ENCODE data around the gene ZHX3.

ZHX3 gene

GRCh38 chr20:41214666-41215065, 102.9 kb downstream of the ZHX3 start:
- H3K4me3 ChIP-seq (replicated peaks; ENCODE audit: insufficient read depth, low read length), result no peak overlapping the region
- H3K27ac ChIP-seq (replicated peaks), result no peak overlapping the region
- DNase-seq (ENCODE audit: low read depth in 1 of 2, low spot score in 1 of 2), result no peak
- H3K27me3 ChIP-seq (ENCODE audit: insufficient read depth, poor library complexity, severe bottlenecking), result no peaks in the 10 kb centered on the region
- TF ChIP-seq SPI1 (IDR thresholded peaks at IDR 0.05; ENCODE audit: borderline replicate concordance, low read depth) (no peak), REST (IDR thresholded peaks at IDR 0.05; ENCODE audit: insufficient replicate concordance, low read depth) (no peak), CTCF (IDR thresholded peaks at IDR 0.05; ENCODE audit: insufficient read depth, low read length) (no peak), GABPA (IDR thresholded peaks at IDR 0.05; ENCODE audit: low read depth) (no peak), POLR2AphosphoS5 (IDR thresholded peaks at IDR 0.05; ENCODE audit: low read depth) (no peak)

- H3K27me3 ChIP-seq (ENCODE audit: insufficient read depth, poor library complexity, severe bottlenecking), result no peaks in the 10 kb centered on the region
- TF ChIP-seq CTCF (IDR thresholded peaks at IDR 0.05; ENCODE audit: insufficient read depth, low read length) (no peak), POLR2AphosphoS5 (IDR thresholded peaks at IDR 0.05; ENCODE audit: low read depth) (no peak), REST (IDR thresholded peaks at IDR 0.05; ENCODE audit: insufficient replicate concordance, low read depth) (no peak), SPI1 (IDR thresholded peaks at IDR 0.05; ENCODE audit: borderline replicate concordance, low read depth) (no peak), GABPA (IDR thresholded peaks at IDR 0.05; ENCODE audit: low read depth) (no peak)
- no peak overlapping the region for H3K27ac ChIP-seq (replicated peaks)
- DNase-seq (ENCODE audit: low read depth in 1 of 2, low spot score in 1 of 2), result no peak
- H3K4me3 ChIP-seq (replicated peaks; ENCODE audit: insufficient read depth, low read length), result no peak overlapping the region
Measured at GRCh38 chr20:41214202-41214601, 103.3 kb downstream of the ZHX3 start.

- Histone ChIP-seq H3K4me3 (replicated peaks; ENCODE audit: insufficient read depth, low read length) (no peak overlapping the region), H3K27ac (replicated peaks) (no peak overlapping the region), H3K27me3 (ENCODE audit: insufficient read depth, poor library complexity, severe bottlenecking) (no peaks in the 10 kb centered on the region)
- no peak for DNase-seq (ENCODE audit: low read depth in 1 of 2, low spot score in 1 of 2)
- TF ChIP-seq GABPA (IDR thresholded peaks at IDR 0.05; ENCODE audit: low read depth) (no peak), SPI1 (IDR thresholded peaks at IDR 0.05; ENCODE audit: borderline replicate concordance, low read depth) (no peak), POLR2AphosphoS5 (IDR thresholded peaks at IDR 0.05; ENCODE audit: low read depth) (no peak), CTCF (IDR thresholded peaks at IDR 0.05; ENCODE audit: insufficient read depth, low read length) (no peak), REST (IDR thresholded peaks at IDR 0.05; ENCODE audit: insufficient replicate concordance, low read depth) (no peak)
Measured at GRCh38 chr20:41213150-41213820, 104.2 kb downstream of the ZHX3 start.
